HepG2 (cell line): Measurements from ENCODE around the gene UBB. TPM values are rescaled to one million over a fixed set of nuclear protein-coding genes. Genes with fewer than 3 reads are reported as not detected.

ENCODE experiments used
- CEBPG ChIP-seq: IDR thresholded peaks from 2 replicates; pipeline ENCODE4 v1.6.1; 2016
- CTCF ChIP-seq: sonication (generic); formaldehyde crosslinking; IDR thresholded peaks from 2 replicates; pipeline ENCODE4 v1.5.0; 2020; ENCODE audit warnings: mild to moderate bottlenecking, missing genetic modification reagents, moderate library complexity
- GATA4 ChIP-seq: sonication (generic); IDR thresholded peaks from 2 replicates; pipeline ENCODE4 v1.6.1; 2016; ENCODE audit warnings: antibody characterized with exemption, low read depth, borderline replicate concordance
- MTA3 ChIP-seq: sonication (generic); formaldehyde crosslinking; IDR thresholded peaks from 2 replicates; pipeline ENCODE4 v1.4.0; 2020; ENCODE audit warnings: missing genetic modification reagents
- SRSF1 ChIP-seq: fragments of 200-400 bp; formaldehyde crosslinking; optimal IDR thresholded peaks from 2 replicates; pipeline ENCODE3; 2017; ENCODE audit warnings: mild to moderate bottlenecking, low read depth, low read length, moderate library complexity
- ZBTB1 ChIP-seq: sonication (generic); formaldehyde crosslinking; IDR thresholded peaks from 2 replicates; pipeline ENCODE4 v1.4.0; 2020; ENCODE audit warnings: missing genetic modification reagents, borderline replicate concordance
- ZHX2 ChIP-seq, 2 experiments: sonication (generic) in 1 of 2; formaldehyde crosslinking in 1 of 2; IDR thresholded peaks; 2 replicates each; pipeline versions ENCODE4 v1.6.1 to v1.9.0; 2014 to 2022; ENCODE audit warnings: antibody characterized with exemption in 1 of 2, borderline replicate concordance in 1 of 2, inconsistent platforms in 1 of 2, low read depth in 1 of 2, missing genetic modification reagents in 1 of 2
- ZNF24 ChIP-seq: fragments of 450-650 bp; IDR thresholded peaks from 2 replicates; pipeline ENCODE4 v1.6.1; 2017; ENCODE audit warnings: antibody characterized with exemption, mild to moderate bottlenecking
- ZNF280D ChIP-seq: sonication (generic); formaldehyde crosslinking; IDR thresholded peaks from 2 replicates; pipeline ENCODE4 v1.5.1; 2020; ENCODE audit warnings: mild to moderate bottlenecking, missing genetic modification reagents
- ZNF543 ChIP-seq: sonication (generic); formaldehyde crosslinking; IDR thresholded peaks from 2 replicates; pipeline ENCODE4 v1.4.0; 2020; ENCODE audit warnings: mild to moderate bottlenecking, missing genetic modification reagents
- ZNF574 ChIP-seq: sonication (generic); formaldehyde crosslinking; IDR thresholded peaks from 2 replicates; pipeline ENCODE4 v1.4.0; 2020; ENCODE audit warnings: missing genetic modification reagents
- polyA plus RNA-seq, 8 experiments: library from polyadenylated mRNA; depleted of rRNA in 3 of 8; stranded (reverse) in 7 of 8; unstranded in 1 of 8; fragments of >200 nt; fragmentation: Illumina TruSeq in 4 of 8; extraction: Trizol in 4 of 8; gene quantifications; 2 replicates each; pipeline versions ENCODE4 v1.2.1 to v1.2.3, GENCODE V29; 2011 to 2016; ENCODE audit warnings: low read depth in 4 of 8, missing spikeins in 1 of 8, mixed read lengths in 1 of 8; ENCODE audit not compliant: insufficient read depth in 1 of 8
- total RNA-seq, 5 experiments: library from RNA; depleted of rRNA; stranded (reverse); fragments of >200 nt; fragmentation: Illumina TruSeq; extraction: Trizol; gene quantifications; 2 replicates each; pipeline ENCODE4 v1.2.3, GENCODE V29; 2016; ENCODE audit warnings: low read depth in 1 of 5
- TF ChIP-seq, protein P1 (sequence below): sonication (generic); formaldehyde crosslinking; IDR thresholded peaks from 2 replicates; pipeline ENCODE4 v1.8.0; 2022; ENCODE audit warnings: mild to moderate bottlenecking, missing genetic modification reagents, moderate library complexity

UBB gene
- total and polyA plus RNA-seq, 2 of the 13 experiments (the other 11 are each of a cell fraction or from before 2014, with no cell fraction given): 1,130 to 2,066 TPM

DNA sequence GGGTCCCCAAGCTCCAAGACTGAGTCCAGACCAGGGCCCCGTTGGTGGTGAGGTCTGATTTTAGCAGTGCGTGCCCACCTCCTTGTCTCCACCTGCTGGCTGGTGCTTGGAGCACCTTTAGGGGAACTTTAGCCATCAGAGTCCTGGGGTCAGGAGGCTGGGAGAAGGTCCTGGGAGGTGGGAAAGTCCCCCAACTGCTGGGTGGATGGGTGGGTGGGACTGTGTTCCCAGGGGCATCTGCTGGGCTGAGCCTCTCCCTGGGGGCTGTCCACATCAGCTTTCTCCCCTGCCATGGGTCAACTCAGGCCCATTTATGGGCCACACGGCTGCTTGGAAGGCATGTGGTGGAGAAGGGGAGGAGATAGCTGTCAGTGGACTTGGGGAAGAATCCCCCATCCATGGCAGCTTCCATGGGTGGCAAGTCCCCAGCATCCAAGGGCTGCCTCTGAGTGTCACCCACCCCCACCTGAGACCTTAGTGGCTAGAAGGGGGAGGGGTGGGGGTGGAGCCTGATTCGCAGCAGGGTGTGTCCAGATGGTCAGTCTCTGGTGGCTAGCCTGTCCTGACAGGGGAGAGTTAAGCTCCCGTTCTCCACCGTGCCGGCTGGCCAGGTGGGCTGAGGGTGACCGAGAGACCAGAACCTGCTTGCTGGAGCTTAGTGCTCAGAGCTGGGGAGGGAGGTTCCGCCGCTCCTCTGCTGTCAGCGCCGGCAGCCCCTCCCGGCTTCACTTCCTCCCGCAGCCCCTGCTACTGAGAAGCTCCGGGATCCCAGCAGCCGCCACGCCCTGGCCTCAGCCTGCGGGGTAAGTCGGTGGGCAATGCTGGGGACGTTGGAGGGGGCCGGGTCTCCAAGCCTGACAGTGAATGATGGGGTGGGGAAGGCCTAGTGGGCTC lies 34.4 kb downstream of the UBB start, which contains the start of gene TRPV2 (continued):
- TF ChIP-seq CTCF (CRISPR knock-in tag) (peak; percentile 90), CEBPG (CRISPR knock-in tag) (no peak), ZNF280D (CRISPR knock-in tag) (no peak), ZHX2 (IDR thresholded peaks at IDR 0.05; ENCODE audit: low read depth) (no peak), ZHX2 (CRISPR knock-in tag; IDR thresholded peaks at IDR 0.05; ENCODE audit: borderline replicate concordance) (no peak), GATA4 (no peak), SRSF1 (no peak), ZNF574 (no peak; the same call in 1 of the 2 replicates), MTA3 (CRISPR knock-in tag) (no peak), ZBTB1 (CRISPR knock-in tag) (no peak), ZNF24 (no peak), ZNF543 (CRISPR knock-in tag) (0 out of 2 replicates have a peak, but pooled peaks have one; percentile 58)
- TF ChIP-seq, protein P1, sequence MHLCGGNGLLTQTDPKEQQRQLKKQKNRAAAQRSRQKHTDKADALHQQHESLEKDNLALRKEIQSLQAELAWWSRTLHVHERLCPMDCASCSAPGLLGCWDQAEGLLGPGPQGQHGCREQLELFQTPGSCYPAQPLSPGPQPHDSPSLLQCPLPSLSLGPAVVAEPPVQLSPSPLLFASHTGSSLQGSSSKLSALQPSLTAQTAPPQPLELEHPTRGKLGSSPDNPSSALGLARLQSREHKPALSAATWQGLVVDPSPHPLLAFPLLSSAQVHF: no peak
